SU-DHL-6 (cell line): ENCODE data around the gene TEAD1.

Experiments used
- H2AFZ ChIP-seq: fragments of 200-600 bp; sonication (generic); 2 replicates; pipeline ENCODE4 v1.6.1; 2014; ENCODE audit warnings: low read depth, mild to moderate bottlenecking, moderate library complexity, mixed read lengths, antibody characterized with exemption, low read length; ENCODE audit not compliant: severe bottlenecking
- H3F3A ChIP-seq: fragments of 200-600 bp; shearing (Covaris generic); 2 replicates; pipeline ENCODE4 v1.6.0; 2016; ENCODE audit warnings: antibody characterized with exemption, mild to moderate bottlenecking; ENCODE audit not compliant: insufficient read depth
- H3K27ac ChIP-seq: fragments of 200-600 bp; sonication (generic); 2 replicates; pipeline ENCODE4 v1.5.1; 2016; ENCODE audit warnings: low read depth, mild to moderate bottlenecking, low read length, moderate library complexity, mixed read lengths
- H3K27me3 ChIP-seq: fragments of 200-600 bp; sonication (generic), shearing (Covaris generic); 2 replicates; pipeline ENCODE4 v1.6.0; 2014; ENCODE audit warnings: mild to moderate bottlenecking, low read length
- H3K36me3 ChIP-seq: fragments of 200-600 bp; sonication (generic); 2 replicates; pipeline ENCODE4 v1.6.1; 2014; ENCODE audit warnings: mild to moderate bottlenecking, low read length, mixed read lengths
- H3K4me2 ChIP-seq: fragments of 300-600, 200-600 bp; shearing (Covaris generic), sonication (generic); 2 replicates; pipeline ENCODE4 v1.6.0; 2014; ENCODE audit warnings: low read length, low read depth, mild to moderate bottlenecking; ENCODE audit not compliant: poor library complexity, severe bottlenecking
- H3K4me3 ChIP-seq: fragments of 200-600 bp; sonication (generic); 2 replicates; pipeline ENCODE4 v1.5.1; 2014; ENCODE audit warnings: antibody characterized with exemption, low read length, mild to moderate bottlenecking, mixed read lengths; ENCODE audit not compliant: insufficient read depth, poor library complexity, severe bottlenecking
- H3K79me2 ChIP-seq: fragments of 200-600 bp; sonication (generic); 2 replicates; pipeline ENCODE4 v1.6.1; 2014; ENCODE audit warnings: mild to moderate bottlenecking, low read length, moderate library complexity; ENCODE audit not compliant: insufficient read depth
- H3K9ac ChIP-seq: fragments of 200-600 bp; sonication (generic); 2 replicates; pipeline ENCODE4 v1.7.0; 2014; ENCODE audit warnings: mild to moderate bottlenecking, low read length
- H3K9me2 ChIP-seq: fragments of 200-600 bp; sonication (generic); replicated peaks from 2 replicates; pipeline ENCODE4 v1.6.1; 2014; ENCODE audit warnings: low read length; ENCODE audit not compliant: insufficient read depth
- H3K9me3 ChIP-seq: fragments of 200-600 bp; sonication (generic); 2 replicates; pipeline ENCODE4 v1.6.1; 2014; ENCODE audit warnings: low read length, mixed read lengths; ENCODE audit not compliant: insufficient read depth
- H4K20me1 ChIP-seq: fragments of 200-600 bp; sonication (generic); 2 replicates; pipeline ENCODE4 v1.6.1; 2014; ENCODE audit warnings: low read depth, mild to moderate bottlenecking, antibody characterized with exemption, low read length, moderate library complexity, mixed read lengths
- EZH2phosphoT487 ChIP-seq: fragments of 200-600 bp; sonication (generic), shearing (Covaris generic); conservative IDR thresholded peaks from 2 replicates; pipeline ENCODE4 v1.6.1; 2018; ENCODE audit warnings: mild to moderate bottlenecking, antibody characterized with exemption, low read length, moderate library complexity, mixed read lengths
- TF ChIP-seq, protein P1 (sequence below): fragments of 200-600 bp; sonication (generic); IDR thresholded peaks from one replicate; pipeline ENCODE4 v1.5.1; 2017; ENCODE audit warnings: antibody characterized with exemption, mild to moderate bottlenecking, low read length, moderate library complexity; ENCODE audit not compliant: insufficient read depth, poor library complexity, severe bottlenecking

Gene TEAD1

DNA sequence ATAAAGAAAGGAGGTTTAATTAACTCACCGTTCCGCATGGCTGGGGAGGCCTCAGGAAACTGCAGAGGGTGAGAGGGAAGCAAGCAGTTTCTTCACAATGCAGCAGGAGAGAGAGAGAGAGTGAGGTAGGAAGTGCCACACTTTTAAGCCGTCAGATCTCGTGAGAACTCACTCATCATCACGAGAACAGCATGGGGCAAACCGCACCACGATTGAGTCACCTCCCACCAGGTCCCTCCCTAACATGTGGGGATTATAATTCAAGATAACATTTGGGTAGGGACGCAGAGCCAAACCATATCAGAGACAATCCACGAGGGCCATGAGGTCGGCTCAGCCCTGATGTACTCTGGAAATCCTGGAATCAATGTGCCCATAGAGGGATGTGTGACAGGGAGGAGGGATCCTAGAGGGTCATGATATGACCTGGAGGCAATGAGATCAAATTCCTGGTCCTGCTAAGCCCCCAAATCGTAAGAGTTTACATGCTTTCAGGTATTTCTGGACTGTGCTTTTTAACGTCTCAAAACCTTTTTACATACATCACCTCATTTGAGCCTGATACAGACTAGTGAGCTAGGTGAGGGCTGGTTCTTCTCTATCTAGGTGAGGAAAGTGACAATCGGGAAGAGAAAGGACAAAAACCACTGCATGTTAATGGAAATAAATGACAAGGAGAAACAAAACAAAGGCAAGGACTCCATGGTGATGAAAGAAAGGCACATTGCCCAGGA is 315.4 kb downstream of the TEAD1 start:
- Histone ChIP-seq H3K9me3 (no peaks in the 10 kb centered on the region), H3K79me2 (no peaks in the 10 kb centered on the region), H3K4me2 (no peak overlapping the region), H3K36me3 (no peaks in the 10 kb centered on the region), H3F3A (no peaks in the 10 kb centered on the region), H3K4me3 (no peak overlapping the region), H2AFZ (no peak overlapping the region), H4K20me1 (no peaks in the 10 kb centered on the region), H3K27ac (no peak overlapping the region), H3K9me2 (no peaks in the 10 kb centered on the region), H3K9ac (no peak overlapping the region), H3K27me3 (no peaks in the 10 kb centered on the region)
- TF ChIP-seq EZH2phosphoT487 = no peak
- TF ChIP-seq, protein P1, sequence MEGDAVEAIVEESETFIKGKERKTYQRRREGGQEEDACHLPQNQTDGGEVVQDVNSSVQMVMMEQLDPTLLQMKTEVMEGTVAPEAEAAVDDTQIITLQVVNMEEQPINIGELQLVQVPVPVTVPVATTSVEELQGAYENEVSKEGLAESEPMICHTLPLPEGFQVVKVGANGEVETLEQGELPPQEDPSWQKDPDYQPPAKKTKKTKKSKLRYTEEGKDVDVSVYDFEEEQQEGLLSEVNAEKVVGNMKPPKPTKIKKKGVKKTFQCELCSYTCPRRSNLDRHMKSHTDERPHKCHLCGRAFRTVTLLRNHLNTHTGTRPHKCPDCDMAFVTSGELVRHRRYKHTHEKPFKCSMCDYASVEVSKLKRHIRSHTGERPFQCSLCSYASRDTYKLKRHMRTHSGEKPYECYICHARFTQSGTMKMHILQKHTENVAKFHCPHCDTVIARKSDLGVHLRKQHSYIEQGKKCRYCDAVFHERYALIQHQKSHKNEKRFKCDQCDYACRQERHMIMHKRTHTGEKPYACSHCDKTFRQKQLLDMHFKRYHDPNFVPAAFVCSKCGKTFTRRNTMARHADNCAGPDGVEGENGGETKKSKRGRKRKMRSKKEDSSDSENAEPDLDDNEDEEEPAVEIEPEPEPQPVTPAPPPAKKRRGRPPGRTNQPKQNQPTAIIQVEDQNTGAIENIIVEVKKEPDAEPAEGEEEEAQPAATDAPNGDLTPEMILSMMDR = no peak

DNA sequence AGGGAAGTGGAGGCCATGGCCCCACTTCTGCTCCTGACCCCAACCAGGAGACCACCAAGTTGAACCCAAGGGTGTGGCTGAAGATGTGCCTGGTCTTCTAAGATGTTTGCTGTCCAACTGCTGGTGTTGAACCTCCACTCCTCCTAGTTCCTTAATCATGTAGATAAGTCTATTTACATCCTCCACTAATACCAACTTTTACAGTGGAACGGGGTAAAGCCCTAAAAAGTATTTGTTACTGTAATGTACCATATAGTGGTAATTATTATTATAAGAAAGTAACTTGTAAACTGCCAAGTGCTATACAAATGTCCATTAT is 315.9 kb downstream of the TEAD1 start:
- no peaks in the 10 kb centered on the region for H3K9me3 ChIP-seq
- H3K4me3 ChIP-seq = no peak overlapping the region

DNA sequence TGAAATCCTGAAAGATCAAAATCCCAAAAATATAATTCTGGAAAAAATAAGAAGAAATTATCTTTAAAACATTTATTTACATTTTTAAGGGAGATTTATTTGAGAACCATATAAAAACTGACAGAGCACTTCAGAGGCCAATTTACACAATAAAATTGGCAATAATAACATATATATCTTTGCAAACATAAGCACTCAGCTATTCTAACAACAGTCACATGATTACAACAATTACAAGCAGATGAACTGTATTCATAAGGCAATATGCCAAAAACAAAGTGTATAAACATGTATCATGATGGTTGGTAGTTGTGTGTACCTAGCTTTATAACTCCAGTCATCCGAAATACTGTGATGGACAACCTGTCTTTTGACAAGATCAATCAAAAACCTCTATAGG is 317.2 kb downstream of the TEAD1 start:
- H3K27ac ChIP-seq = no peak overlapping the region
- no peaks in the 10 kb centered on the region for H3K36me3 ChIP-seq
- no peak overlapping the region for H2AFZ ChIP-seq
- H3K79me2 ChIP-seq = no peaks in the 10 kb centered on the region
- no peak overlapping the region for H3K9ac ChIP-seq
- H3K27me3 ChIP-seq = no peaks in the 10 kb centered on the region
- no peaks in the 10 kb centered on the region for H3K9me3 ChIP-seq
- H4K20me1 ChIP-seq = no peaks in the 10 kb centered on the region
- no peaks in the 10 kb centered on the region for H3K9me2 ChIP-seq
- no peak overlapping the region for H3K4me3 ChIP-seq
- no peaks in the 10 kb centered on the region for H3F3A ChIP-seq
- TF ChIP-seq EZH2phosphoT487 = no peak
- TF ChIP-seq, protein P1 = no peak
- H3K4me2 ChIP-seq = no peak overlapping the region

More for the DNA sequence above, 315.9 kb downstream of the TEAD1 start:
- H3K27ac ChIP-seq = no peak overlapping the region
- no peak overlapping the region for H2AFZ ChIP-seq
- H3K9me2 ChIP-seq = no peaks in the 10 kb centered on the region
- no peak overlapping the region for H3K9ac ChIP-seq
- TF ChIP-seq, protein P1 = no peak
- TF ChIP-seq EZH2phosphoT487 = no peak
- no peak overlapping the region for H3K4me2 ChIP-seq
- H3K79me2 ChIP-seq = no peaks in the 10 kb centered on the region
- H3K36me3 ChIP-seq = no peaks in the 10 kb centered on the region
- H3K27me3 ChIP-seq = no peaks in the 10 kb centered on the region
- no peaks in the 10 kb centered on the region for H3F3A ChIP-seq
- H4K20me1 ChIP-seq = no peaks in the 10 kb centered on the region
